A673 (cell line): ENCODE results near the gene OR10R2. TPM values are rescaled to one million over a fixed set of nuclear protein-coding genes. Genes with fewer than 3 reads are reported as not detected.

Experiments used
- BruUV-seq: library from RNA; stranded (reverse); fragments of 400-500 nt; replicated peaks from 2 replicates; lab custom pipeline; 2021; lab: Mats Ljungman, UMichigan
- CTCF ChIA-PET: fragments of 300-600 bp; sonication (Branson Sonifier 250); formaldehyde crosslinking; loops from one replicate; lab custom pipeline; 2022; ENCODE audit warnings: antibody characterized with exemption; lab: Charles Lee
- POLR2A ChIA-PET: fragments of 300-600 bp; sonication (Branson Sonifier 250); formaldehyde crosslinking; loops from one replicate; lab custom pipeline; 2022; ENCODE audit warnings: antibody characterized with exemption; ENCODE audit not compliant: low non-redundant PET; lab: Charles Lee
- DNase-seq: peaks from one replicate; pipeline ENCODE4 v3.0.0-alpha.2; 2015; ENCODE audit warnings: low spot score
- H3K27ac ChIP-seq: fragments of 200-600 bp; sonication (generic); 2 replicates; pipeline ENCODE4 v1.5.1; 2016; ENCODE audit warnings: mixed run types, low read depth, mild to moderate bottlenecking, mixed read lengths, antibody characterized with exemption, low read length; ENCODE audit not compliant: poor library complexity, severe bottlenecking
- H3K27me3 ChIP-seq: fragments of 200-600 bp; sonication (generic); replicated peaks from 2 replicates; pipeline ENCODE4 v1.6.1; 2017; ENCODE audit warnings: mixed run types, low read depth, mild to moderate bottlenecking, mixed read lengths, antibody characterized with exemption, low read length; ENCODE audit not compliant: insufficient read depth, poor library complexity
- H3K36me3 ChIP-seq: fragments of 200-600 bp; sonication (generic); 2 replicates; pipeline ENCODE4 v1.6.1; 2016; ENCODE audit warnings: mixed run types, mild to moderate bottlenecking, mixed read lengths, antibody characterized with exemption, low read length; ENCODE audit not compliant: insufficient read depth, poor library complexity, severe bottlenecking
- H3K4me1 ChIP-seq: fragments of 200-600 bp; sonication (generic); 2 replicates; pipeline ENCODE4 v1.6.1; 2017; ENCODE audit warnings: mixed run types, mild to moderate bottlenecking, mixed read lengths, antibody characterized with exemption, low read length; ENCODE audit not compliant: insufficient read depth, poor library complexity, severe bottlenecking
- H3K4me3 ChIP-seq: fragments of 200-600 bp; sonication (generic); 2 replicates; pipeline ENCODE4 v1.5.1; 2016; ENCODE audit warnings: low read depth, mixed run types, mild to moderate bottlenecking, mixed read lengths, low read length; ENCODE audit not compliant: poor library complexity, severe bottlenecking
- H3K9me3 ChIP-seq: fragments of 200-600 bp; sonication (generic); 2 replicates; pipeline ENCODE4 v1.6.1; 2016; ENCODE audit warnings: mixed run types, low read depth, mild to moderate bottlenecking, mixed read lengths, antibody characterized with exemption, low read length; ENCODE audit not compliant: poor library complexity, severe bottlenecking
- CTCF ChIP-seq: fragments of 300-800, 200-600 bp; sonication (generic); conservative IDR thresholded peaks from 2 replicates; pipeline ENCODE4 v1.5.1; 2017; ENCODE audit warnings: low read depth, mild to moderate bottlenecking, antibody characterized with exemption, low read length, moderate library complexity, mixed read lengths
- EZH2 ChIP-seq: fragments of 200-600 bp; sonication (generic); IDR thresholded peaks from 2 replicates; pipeline ENCODE4 v1.6.1; 2017; ENCODE audit warnings: borderline replicate concordance, low read depth, mild to moderate bottlenecking, mixed read lengths, antibody characterized with exemption, low read length; ENCODE audit not compliant: poor library complexity, severe bottlenecking
- intact Hi-C: fragments of 100-400 bp; cut with micrococcal nuclease; formaldehyde crosslinking; loops from one replicate; pipeline ENCODE4 v1.10.0; 2022; ENCODE audit not compliant: unreplicated experiment
- total RNA-seq: library from RNA; stranded (reverse); gene quantifications from 2 replicates; pipeline ENCODE4 v1.2.3, GENCODE V29; 2021

Gene OR10R2
- total RNA-seq, 1 experiment from 2014 or later = not detected

- Histone ChIP-seq H3K27ac (no peak overlapping the region), H3K9me3 (no peaks in the 10 kb centered on the region), H3K4me1 (no peaks in the 10 kb centered on the region), H3K4me3 (no peak overlapping the region), H3K27me3 (peaks cover 32% of the 10 kb centered on the region), H3K36me3 (no peaks in the 10 kb centered on the region)
- ChIA-PET POLR2A (no interaction called here), CTCF (no interaction called here)
- no TSS peak for BruUV-seq
- intact Hi-C loops = no loop called here
- no peak for TF ChIP-seq EZH2
- TF ChIP-seq CTCF = no peak
- no peak for DNase-seq
Observed at GRCh38 chr1:158434741-158435140, 37.3 kb upstream of the OR10R2 start.

- DNase-seq = no peak
- TF ChIP-seq EZH2 = no peak
- no peak for TF ChIP-seq CTCF
- Histone ChIP-seq H3K27me3 (peaks cover 16% of the 10 kb centered on the region), H3K27ac (no peak overlapping the region), H3K4me1 (no peaks in the 10 kb centered on the region), H3K36me3 (no peaks in the 10 kb centered on the region), H3K4me3 (no peak overlapping the region), H3K9me3 (no peaks in the 10 kb centered on the region)
- BruUV-seq = no TSS peak
- intact Hi-C loops = no loop called here
- CTCF ChIA-PET = no interaction called here
- POLR2A ChIA-PET = interaction anchor here (0.6 kb wide), 1 partner anchor 123 kb away, joined by 5 read pairs; no protein-coding TSS in a partner anchor
Observed at GRCh38 chr1:158445376-158445775, 26.6 kb upstream of the OR10R2 start.

GRCh38 chr1:158454537-158454936 is 17.5 kb upstream of the OR10R2 start:
- CTCF ChIA-PET = no interaction called here

More at GRCh38 chr1:158454537-158454936, 17.5 kb upstream of the OR10R2 start:
- H3K27me3 ChIP-seq = peaks cover 28% of the 10 kb centered on the region
- no peak overlapping the region for H3K4me3 ChIP-seq
- H3K36me3 ChIP-seq = no peaks in the 10 kb centered on the region
- no TSS peak for BruUV-seq
- intact Hi-C loops = no loop called here
- POLR2A ChIA-PET = no interaction called here
- H3K9me3 ChIP-seq = no peaks in the 10 kb centered on the region
- H3K27ac ChIP-seq = no peak overlapping the region
- DNase-seq = no peak
- no peaks in the 10 kb centered on the region for H3K4me1 ChIP-seq
- TF ChIP-seq CTCF (no peak), EZH2 (no peak)
